ENCODE data around the gene SPATA3.
"Not testable (repeated sequence)": the region's sequence is repeated elsewhere in the genome, so short reads cannot be mapped to it uniquely, and the experiment has no call there.

Gene SPATA3

GRCh38 chr2:230968314-230968713, 27.6 kb upstream of the SPATA3 start:
- DNase-seq (ENCODE audit: low read depth, low spot score): not testable (repeated sequence)

DNA sequence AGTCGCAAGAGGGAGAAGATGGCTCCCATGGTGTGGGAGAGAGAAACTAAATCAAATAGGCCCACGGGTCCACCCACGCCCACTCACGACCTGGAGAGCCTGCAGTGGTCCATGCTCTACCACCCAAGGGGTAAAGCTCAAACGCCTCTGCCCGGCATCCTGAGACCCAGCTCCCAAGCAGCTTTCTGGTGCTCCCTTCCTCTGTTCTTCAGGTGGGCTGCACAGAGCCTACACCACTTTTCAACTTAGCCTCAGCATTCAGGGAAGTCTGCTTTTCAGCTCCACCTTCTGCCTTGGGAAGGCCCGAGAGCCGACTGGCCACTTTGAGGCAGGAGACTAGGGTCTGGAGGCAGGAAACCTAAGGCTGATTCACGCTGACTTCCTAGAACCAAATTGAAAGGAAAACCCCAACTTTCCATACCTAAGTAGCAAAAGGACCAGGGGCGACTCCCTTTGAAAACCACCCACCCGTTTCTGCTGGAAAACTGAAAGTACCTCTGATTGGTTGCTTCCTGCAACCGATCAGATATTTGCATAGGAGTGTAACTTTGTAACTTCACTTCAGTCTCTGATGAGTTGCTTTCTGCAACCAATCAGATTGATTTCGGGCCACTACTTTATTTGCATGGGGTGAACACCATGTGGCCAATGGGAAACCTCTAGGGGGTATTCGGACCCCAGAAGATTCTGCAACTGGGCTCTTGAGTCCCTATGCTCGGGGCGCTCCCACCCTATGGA, 26.8 kb upstream of the SPATA3 start:
- no peak for DNase-seq (ENCODE audit: low read depth, low spot score)

DNA sequence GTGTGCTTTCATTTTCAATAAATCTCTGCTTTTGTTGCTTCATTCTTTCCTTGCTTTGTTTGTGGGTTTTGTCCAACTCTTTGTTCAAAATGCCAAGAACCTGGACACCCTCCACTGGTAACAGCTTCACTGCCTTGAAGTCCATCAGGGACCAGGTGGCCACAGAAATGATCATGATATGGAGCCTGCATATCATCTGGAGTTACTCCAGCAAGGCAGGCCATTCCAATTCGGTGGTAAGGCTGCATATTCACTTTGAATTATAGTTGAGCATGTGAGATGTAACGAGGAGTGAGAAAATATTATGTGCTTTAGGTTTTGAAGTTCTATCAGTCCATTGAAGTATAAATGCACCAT, 26.3 kb upstream of the SPATA3 start:
- DNase-seq (ENCODE audit: low read depth, low spot score): no peak

DNA sequence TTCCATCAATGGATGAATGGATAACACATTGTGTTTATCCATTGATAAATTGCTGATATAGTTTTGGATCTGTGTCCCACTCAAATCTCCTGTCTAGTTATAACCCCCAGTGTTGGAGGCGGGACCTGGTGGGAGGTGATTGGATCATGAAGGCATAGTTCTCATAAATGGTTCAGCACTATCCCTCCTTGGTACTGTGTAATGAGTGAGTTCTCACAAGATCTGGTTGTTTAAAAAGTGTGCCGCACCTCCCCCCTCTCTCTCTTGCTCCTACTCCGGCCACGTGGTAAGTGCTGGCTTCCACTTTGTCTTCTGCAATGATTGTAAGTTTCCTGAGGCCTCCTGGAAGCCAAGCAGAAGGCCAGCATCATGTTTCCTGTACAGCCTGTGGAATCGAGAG, 23.9 kb upstream of the SPATA3 start:
- DNase-seq (ENCODE audit: low read depth, low spot score): no peak

DNA sequence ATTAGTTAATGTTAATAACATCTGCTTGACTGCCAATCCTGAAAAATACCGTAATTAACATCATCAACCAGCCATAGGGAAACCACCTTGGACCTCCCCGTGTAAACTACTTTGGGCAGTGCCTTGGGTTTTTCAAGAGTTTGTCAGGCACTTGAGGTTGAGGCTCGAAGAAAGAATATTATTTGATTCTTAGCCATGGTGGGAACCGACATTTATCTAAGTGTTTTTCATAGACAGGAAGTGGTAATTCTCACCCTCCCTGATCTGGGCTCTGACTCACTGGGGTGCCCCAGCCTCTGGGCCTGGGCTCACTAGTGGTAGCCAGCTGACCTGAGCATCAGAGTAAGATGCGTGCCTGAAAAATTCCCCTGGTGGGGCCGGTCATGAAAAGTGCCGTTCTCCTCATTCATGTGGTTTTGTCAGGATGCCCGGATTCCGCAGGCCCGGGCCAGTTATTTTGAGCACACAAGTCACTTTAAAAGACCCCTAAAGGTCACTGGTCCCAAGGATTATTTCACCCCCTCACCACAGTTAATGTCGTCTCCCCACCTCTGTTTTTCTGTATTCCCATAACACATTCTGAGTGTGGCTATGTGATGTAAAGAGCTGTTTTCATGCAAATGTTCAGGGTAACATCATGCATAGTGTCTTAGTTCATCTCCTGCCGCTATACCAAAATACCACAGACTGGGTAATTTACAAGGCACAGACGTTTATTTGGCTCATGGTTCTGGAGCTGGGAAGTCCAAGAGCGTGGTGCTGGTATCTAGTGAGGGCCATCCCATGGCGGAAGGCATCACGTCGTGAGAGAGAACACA, 21.6 kb upstream of the SPATA3 start:
- peak; percentile 97 for DNase-seq (ENCODE audit: low read depth, low spot score)

DNA sequence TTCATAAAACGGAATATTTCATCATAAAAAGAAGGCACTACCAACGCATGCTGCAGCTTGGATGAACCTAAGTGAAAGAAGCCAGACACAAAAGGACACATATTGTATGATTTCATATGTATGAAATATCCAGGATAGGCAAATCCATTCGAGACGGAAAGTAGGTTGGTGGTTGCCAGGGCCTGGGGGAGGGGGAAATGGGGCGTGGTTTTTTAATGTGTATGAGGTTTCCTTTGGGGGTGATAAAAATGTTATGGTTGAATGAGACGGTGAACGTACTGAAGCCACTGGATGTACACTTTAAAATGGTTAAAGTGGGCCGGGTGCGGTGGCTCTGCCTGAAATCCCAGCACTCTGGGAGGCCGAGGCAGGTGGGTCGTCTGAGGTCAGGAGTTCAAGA, 20.0 kb upstream of the SPATA3 start:
- DNase-seq (ENCODE audit: low read depth, low spot score): no peak

GRCh38 chr2:230976671-230977171, 19.2 kb upstream of the SPATA3 start:
- no peak for DNase-seq (ENCODE audit: low read depth, low spot score)

GRCh38 chr2:230980468-230980867, 15.5 kb upstream of the SPATA3 start:
- DNase-seq (ENCODE audit: low read depth, low spot score): no peak

DNA sequence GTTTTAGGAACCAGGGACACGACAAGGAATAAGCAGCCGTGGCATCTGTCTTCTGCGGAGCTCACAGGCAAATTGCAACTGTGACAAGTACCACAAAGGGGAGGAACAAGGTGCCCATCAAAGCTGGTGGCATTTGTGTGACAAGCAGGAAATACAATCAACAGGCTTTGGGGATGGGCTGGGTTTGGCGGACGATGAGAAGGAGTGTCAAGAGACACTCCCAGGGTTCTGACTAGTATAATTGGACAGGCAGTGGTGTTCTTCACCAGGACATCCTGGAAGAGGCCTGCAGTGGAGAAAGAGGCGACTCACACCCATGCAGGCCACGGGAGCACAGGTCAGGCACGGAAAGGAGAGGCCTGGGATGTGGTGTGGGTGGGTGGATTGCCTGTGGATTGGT, 14.2 kb upstream of the SPATA3 start:
- DNase-seq (ENCODE audit: low read depth, low spot score): no peak

DNA sequence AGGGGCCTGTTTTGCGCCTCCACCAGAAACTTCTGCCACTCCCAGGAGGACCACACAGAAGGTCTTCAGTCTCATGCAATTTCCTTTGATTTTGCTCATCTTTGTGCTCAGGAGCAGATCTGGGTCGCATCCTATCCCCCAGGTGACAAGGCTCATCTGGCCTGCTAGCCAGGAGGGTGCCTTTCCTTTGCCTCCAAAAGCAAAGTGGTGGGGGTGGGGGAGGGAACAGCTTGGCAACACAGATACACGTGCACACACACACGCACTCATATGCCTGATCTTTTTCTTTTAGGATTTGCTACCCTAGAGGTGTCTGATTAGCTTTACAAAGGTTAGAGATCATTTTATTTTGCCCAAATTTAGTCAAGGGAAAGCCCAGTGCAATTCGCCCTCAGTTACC, 13.8 kb upstream of the SPATA3 start:
- DNase-seq (ENCODE audit: low read depth, low spot score): no peak

DNA sequence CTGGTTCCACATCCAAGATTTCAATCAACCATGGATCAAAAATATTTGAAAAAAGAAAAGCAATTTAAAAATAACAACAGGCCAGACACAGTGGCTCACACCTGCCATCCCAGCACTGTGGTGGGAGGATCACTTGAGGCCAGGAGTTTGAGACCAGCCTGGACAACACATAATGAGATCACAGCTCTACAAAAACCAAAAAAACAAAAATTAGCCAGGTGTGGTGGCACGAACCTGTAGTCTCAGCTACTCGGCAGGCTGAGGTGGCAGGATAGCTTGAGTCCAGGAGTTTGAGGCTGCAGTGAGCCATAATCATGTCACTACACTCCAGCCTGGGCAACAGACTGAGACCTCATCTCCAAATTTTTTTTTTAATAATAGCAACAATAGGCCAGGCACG, 13.4 kb upstream of the SPATA3 start:
- no peak for DNase-seq (ENCODE audit: low read depth, low spot score)

DNA sequence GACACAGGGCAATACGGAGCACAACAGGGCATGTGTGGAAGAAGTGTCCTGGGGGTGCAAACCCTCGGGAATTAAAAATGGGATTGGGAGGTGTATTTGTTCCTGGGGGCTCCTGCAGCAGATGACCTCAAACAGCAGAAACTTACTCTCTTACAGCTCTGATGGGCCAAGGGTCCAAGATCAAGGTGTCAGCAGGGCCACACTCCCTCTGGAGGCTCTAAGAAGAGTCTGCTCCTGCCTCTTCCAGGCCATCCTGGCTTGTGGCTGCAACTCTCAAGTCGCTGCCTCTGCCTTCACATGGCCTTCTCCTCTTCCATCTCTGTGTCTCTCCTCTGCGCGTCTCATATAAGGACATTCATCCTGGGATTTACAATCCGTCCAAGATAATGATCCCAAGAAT, 12.4 kb upstream of the SPATA3 start:
- no peak for DNase-seq (ENCODE audit: low read depth, low spot score)

DNA sequence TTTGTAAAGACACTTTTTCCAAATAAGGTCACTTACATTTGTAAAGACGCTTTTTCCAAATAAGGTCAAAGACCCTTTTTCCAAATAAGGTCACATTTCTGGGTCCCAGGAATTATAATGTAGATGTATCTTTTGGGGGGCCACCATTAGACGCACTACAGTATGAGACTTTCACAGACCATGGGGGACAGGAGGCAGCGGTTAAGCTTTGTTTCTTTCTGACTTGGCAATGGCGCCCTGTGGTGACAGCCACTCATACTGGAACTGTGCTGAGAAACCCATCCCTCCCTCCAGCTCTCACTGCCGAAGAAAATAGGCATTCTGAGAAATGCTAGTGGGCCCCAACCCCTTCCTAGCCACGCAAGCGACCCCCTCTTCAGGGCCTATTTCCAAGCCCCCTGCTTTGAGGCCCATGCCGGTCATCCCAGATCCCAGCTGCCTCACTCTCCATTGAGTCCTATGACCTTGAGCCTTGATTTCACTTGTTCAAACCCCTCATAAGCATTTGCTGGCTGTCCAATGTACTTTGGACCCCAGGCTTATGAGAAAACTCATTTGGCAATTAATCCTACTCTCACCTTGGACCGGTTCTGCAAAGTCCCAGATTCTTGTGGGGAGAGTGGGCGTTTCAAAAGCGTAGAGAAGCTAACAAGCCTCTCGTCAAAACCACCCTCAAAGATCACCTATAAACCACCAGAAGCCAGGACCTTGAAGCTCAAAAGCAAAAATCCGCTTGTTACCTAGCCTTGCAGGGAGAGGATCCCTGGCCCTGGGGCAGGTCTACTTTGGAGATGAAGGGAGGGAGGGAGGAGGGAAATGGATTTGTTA, 11.3 kb upstream of the SPATA3 start:
- DNase-seq (ENCODE audit: low read depth, low spot score): no peak

GRCh38 chr2:230985519-230986231, 10.2 kb upstream of the SPATA3 start:
- DNase-seq (ENCODE audit: low read depth, low spot score): no peak

DNA sequence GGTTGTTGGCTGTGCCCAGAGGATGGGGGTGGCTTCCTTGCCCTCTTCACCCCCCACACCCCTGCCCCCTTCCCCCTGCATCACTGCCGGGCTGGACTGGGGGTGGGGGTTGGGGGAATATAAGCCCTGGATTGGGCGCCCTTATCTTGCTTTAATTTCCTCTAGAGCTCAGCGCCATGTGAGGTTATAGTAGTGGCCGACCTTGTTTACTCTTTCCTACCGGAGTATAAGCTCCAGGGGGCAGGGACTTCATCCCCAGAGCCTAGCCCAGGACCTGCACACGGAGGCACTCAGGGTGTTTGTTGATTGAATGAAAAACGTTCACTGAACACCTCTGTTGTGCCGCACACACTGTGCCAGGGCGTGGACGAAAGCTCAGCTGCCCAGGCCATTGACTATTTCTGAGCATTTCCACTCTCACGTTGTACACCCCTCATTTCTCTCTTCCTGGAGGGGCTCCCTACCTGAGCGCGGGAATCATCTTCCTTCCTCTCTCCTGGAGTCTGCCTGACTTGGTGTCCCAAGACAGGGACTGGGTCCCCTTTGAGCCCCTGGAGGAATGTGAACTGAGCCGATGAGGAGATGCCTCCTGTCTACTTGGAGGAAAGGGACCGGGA, 9.3 kb upstream of the SPATA3 start:
- DNase-seq (ENCODE audit: low read depth, low spot score): no peak

- DNase-seq (ENCODE audit: low read depth, low spot score): peak; percentile 89
Measured at GRCh38 chr2:230987137-230988020, 8.5 kb upstream of the SPATA3 start.

- no peak for DNase-seq (ENCODE audit: low read depth, low spot score)
Measured at GRCh38 chr2:230989731-230990130, 6.2 kb upstream of the SPATA3 start.

DNA sequence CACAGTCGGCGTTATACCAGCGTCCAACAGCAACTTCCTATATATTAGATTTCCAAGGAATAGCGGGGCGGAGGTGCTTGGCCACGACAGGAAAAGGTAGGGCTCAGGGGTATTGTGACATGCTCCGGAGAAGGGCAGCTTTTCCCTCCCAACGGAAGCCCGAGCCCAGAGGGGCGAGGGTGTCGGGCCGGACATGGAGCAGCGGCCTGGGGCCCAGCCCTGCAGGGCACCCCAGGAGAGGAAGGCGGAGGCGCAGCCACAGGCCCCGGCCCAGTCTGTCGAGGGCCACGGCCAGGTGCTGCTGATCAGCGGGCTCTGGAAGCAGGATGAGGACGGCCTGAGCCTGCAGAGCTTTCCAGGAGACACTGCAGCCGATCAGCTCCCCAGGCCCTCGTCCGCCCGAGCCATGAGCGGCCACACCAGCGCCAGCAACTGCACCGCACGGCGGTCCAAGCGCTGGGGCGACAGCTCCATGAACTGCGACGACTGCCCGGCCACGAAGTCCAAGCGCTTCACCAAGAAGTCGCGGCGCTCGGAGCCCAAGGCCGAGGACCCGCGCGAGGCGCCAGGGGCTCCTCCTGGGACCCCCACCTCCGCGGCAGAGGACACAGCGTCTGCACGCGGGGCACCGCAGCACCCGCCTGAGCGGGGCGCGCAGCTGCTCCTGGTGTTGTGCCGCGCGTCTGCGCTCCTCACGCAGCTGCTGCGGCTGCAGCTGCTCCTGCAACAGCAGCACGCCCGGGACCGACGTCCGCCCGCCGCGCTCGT, 5.6 kb upstream of the SPATA3 start:
- DNase-seq (ENCODE audit: low read depth, low spot score): no peak

DNA sequence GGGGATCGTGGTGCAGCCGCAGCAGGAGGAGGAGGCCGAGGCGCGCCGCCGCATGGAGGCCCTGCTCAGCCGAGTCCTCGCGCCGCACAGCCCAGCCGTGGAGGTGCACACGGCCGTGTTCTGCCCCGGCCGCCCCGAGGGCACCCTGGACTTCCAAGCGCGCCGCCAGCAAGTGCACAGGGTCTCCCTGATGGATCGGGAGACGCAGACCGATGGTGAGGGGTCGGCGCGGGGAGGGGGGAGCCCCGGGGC, 5.1 kb upstream of the SPATA3 start:
- no peak for DNase-seq (ENCODE audit: low read depth, low spot score)

GRCh38 chr2:230991598-230991997, 4.3 kb upstream of the SPATA3 start:
- DNase-seq (ENCODE audit: low read depth, low spot score): no peak

Measured in astrocyte of the hippocampus (primary cell).